Measurements from ENCODE around the gene TGFBR3L.

GRCh38 chr19:7914598-7915045, at the start of gene TGFBR3L:
- TF ChIP-seq POLR2AphosphoS5 (IDR thresholded peaks at IDR 0.05; ENCODE audit: low read depth, low read length) (no peak), SIN3A (IDR thresholded peaks at IDR 0.05; ENCODE audit: borderline replicate concordance, insufficient read depth, low read depth, low read length) (no peak), TCF7L2 (IDR thresholded peaks at IDR 0.05; ENCODE audit: low read depth, low read length) (no peak)
- TF ChIP-seq, protein P1, sequence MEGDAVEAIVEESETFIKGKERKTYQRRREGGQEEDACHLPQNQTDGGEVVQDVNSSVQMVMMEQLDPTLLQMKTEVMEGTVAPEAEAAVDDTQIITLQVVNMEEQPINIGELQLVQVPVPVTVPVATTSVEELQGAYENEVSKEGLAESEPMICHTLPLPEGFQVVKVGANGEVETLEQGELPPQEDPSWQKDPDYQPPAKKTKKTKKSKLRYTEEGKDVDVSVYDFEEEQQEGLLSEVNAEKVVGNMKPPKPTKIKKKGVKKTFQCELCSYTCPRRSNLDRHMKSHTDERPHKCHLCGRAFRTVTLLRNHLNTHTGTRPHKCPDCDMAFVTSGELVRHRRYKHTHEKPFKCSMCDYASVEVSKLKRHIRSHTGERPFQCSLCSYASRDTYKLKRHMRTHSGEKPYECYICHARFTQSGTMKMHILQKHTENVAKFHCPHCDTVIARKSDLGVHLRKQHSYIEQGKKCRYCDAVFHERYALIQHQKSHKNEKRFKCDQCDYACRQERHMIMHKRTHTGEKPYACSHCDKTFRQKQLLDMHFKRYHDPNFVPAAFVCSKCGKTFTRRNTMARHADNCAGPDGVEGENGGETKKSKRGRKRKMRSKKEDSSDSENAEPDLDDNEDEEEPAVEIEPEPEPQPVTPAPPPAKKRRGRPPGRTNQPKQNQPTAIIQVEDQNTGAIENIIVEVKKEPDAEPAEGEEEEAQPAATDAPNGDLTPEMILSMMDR (IDR thresholded peaks at IDR 0.05), result no peak
- TF ChIP-seq, protein P2, sequence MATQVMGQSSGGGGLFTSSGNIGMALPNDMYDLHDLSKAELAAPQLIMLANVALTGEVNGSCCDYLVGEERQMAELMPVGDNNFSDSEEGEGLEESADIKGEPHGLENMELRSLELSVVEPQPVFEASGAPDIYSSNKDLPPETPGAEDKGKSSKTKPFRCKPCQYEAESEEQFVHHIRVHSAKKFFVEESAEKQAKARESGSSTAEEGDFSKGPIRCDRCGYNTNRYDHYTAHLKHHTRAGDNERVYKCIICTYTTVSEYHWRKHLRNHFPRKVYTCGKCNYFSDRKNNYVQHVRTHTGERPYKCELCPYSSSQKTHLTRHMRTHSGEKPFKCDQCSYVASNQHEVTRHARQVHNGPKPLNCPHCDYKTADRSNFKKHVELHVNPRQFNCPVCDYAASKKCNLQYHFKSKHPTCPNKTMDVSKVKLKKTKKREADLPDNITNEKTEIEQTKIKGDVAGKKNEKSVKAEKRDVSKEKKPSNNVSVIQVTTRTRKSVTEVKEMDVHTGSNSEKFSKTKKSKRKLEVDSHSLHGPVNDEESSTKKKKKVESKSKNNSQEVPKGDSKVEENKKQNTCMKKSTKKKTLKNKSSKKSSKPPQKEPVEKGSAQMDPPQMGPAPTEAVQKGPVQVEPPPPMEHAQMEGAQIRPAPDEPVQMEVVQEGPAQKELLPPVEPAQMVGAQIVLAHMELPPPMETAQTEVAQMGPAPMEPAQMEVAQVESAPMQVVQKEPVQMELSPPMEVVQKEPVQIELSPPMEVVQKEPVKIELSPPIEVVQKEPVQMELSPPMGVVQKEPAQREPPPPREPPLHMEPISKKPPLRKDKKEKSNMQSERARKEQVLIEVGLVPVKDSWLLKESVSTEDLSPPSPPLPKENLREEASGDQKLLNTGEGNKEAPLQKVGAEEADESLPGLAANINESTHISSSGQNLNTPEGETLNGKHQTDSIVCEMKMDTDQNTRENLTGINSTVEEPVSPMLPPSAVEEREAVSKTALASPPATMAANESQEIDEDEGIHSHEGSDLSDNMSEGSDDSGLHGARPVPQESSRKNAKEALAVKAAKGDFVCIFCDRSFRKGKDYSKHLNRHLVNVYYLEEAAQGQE (IDR thresholded peaks at IDR 0.05; ENCODE audit: insufficient read depth in 1 of 2, low read depth in 2 of 2, low read length in 1 of 2), result no peak

Data from Panc1 (cell line).